ENCODE results near the gene TREX2.

Gene TREX2

GRCh38 chrX:153426204-153426603 lies 19.7 kb downstream of the TREX2 start:
- TF ChIP-seq, protein P1, sequence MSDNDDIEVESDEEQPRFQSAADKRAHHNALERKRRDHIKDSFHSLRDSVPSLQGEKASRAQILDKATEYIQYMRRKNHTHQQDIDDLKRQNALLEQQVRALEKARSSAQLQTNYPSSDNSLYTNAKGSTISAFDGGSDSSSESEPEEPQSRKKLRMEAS (IDR thresholded peaks at IDR 0.05; ENCODE audit: low read depth, low read length) = no peak
- TF ChIP-seq MYC (IDR thresholded peaks at IDR 0.05; ENCODE audit: low read depth, low read length) = no peak
- TF ChIP-seq POLR2A (IDR thresholded peaks at IDR 0.05; ENCODE audit: extremely low read depth, insufficient read length) = no peak
- TF ChIP-seq, protein P2, sequence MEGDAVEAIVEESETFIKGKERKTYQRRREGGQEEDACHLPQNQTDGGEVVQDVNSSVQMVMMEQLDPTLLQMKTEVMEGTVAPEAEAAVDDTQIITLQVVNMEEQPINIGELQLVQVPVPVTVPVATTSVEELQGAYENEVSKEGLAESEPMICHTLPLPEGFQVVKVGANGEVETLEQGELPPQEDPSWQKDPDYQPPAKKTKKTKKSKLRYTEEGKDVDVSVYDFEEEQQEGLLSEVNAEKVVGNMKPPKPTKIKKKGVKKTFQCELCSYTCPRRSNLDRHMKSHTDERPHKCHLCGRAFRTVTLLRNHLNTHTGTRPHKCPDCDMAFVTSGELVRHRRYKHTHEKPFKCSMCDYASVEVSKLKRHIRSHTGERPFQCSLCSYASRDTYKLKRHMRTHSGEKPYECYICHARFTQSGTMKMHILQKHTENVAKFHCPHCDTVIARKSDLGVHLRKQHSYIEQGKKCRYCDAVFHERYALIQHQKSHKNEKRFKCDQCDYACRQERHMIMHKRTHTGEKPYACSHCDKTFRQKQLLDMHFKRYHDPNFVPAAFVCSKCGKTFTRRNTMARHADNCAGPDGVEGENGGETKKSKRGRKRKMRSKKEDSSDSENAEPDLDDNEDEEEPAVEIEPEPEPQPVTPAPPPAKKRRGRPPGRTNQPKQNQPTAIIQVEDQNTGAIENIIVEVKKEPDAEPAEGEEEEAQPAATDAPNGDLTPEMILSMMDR (IDR thresholded peaks at IDR 0.05; ENCODE audit: low read depth, low read length) = no peak
- no peak overlapping the region for H3K4me3 ChIP-seq (ENCODE audit: low read depth, low read length)
- no peak for DNase-seq (ENCODE audit: low read depth)

- no peak overlapping the region for H3K4me3 ChIP-seq (ENCODE audit: low read depth, low read length)
- TF ChIP-seq, protein P2 (IDR thresholded peaks at IDR 0.05; ENCODE audit: low read depth, low read length) = no peak
- TF ChIP-seq, protein P1 (IDR thresholded peaks at IDR 0.05; ENCODE audit: low read depth, low read length) = no peak
- TF ChIP-seq POLR2A (IDR thresholded peaks at IDR 0.05; ENCODE audit: extremely low read depth, insufficient read length) (no peak), MYC (IDR thresholded peaks at IDR 0.05; ENCODE audit: low read depth, low read length) (no peak)
- DNase-seq (ENCODE audit: low read depth) = no peak
Observed at GRCh38 chrX:153423652-153424051, 22.2 kb downstream of the TREX2 start.

DNA sequence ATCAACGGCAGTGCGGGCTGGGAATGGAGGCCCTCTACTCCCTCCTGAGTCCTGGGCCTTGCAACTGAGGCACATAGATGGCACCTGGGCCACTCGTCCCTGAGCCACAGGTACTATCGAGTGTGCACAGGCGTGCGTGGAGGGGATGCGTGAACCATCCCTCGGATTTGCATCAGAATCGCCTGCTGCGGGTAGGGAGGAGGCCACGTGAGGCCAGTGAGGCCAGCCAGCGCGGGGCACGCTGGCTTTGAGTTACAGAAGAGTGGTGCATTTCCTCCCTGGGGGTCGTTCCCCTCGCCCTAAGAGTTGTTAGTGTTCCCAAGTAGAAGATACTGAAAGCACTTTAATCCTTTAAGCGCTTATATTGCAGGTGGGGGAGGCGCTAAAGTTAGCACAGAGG lies 24.0 kb downstream of the TREX2 start:
- TF ChIP-seq, protein P2 (IDR thresholded peaks at IDR 0.05; ENCODE audit: low read depth, low read length) = no peak
- TF ChIP-seq, protein P1 (IDR thresholded peaks at IDR 0.05; ENCODE audit: low read depth, low read length) = no peak
- TF ChIP-seq MYC (IDR thresholded peaks at IDR 0.05; ENCODE audit: low read depth, low read length) = no peak
- no peak for TF ChIP-seq POLR2A (IDR thresholded peaks at IDR 0.05; ENCODE audit: extremely low read depth, insufficient read length)
- H3K4me3 ChIP-seq (ENCODE audit: low read depth, low read length) = no peak overlapping the region
- no peak for DNase-seq (ENCODE audit: low read depth)

- H3K4me3 ChIP-seq (ENCODE audit: low read depth, low read length) = no peak overlapping the region
- DNase-seq (ENCODE audit: low read depth) = no peak
- TF ChIP-seq, protein P1 (IDR thresholded peaks at IDR 0.05; ENCODE audit: low read depth, low read length) = no peak
- TF ChIP-seq POLR2A (IDR thresholded peaks at IDR 0.05; ENCODE audit: extremely low read depth, insufficient read length) (no peak), MYC (IDR thresholded peaks at IDR 0.05; ENCODE audit: low read depth, low read length) (no peak)
- TF ChIP-seq, protein P2 (IDR thresholded peaks at IDR 0.05; ENCODE audit: low read depth, low read length) = no peak
Observed at GRCh38 chrX:153420851-153421599, 24.8 kb downstream of the TREX2 start.

DNA sequence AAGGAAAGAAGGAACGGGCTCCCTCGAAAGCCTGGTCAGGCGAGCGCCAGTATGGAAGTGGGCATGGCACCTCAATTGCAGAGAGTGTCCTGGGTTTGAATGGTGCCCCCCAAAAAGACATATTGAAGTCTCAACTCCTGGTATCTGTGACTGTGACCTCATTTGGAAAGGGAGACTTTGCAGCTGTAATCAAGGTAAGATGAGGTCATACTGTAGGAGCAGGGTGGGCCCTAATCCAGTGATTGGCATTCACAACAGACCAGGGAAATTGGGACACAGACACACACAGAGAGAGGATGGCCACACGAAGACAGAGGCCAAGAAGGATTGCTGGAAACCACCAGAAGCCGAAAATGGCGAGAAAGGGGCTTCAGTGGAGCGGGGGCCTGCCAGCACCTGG lies 28.2 kb downstream of the TREX2 start:
- TF ChIP-seq, protein P1 (IDR thresholded peaks at IDR 0.05; ENCODE audit: low read depth, low read length) = no peak
- TF ChIP-seq POLR2A (IDR thresholded peaks at IDR 0.05; ENCODE audit: extremely low read depth, insufficient read length) (no peak), MYC (IDR thresholded peaks at IDR 0.05; ENCODE audit: low read depth, low read length) (no peak)
- TF ChIP-seq, protein P2 (IDR thresholded peaks at IDR 0.05; ENCODE audit: low read depth, low read length) = no peak
- DNase-seq (ENCODE audit: low read depth) = no peak

More for the DNA sequence above, 28.2 kb downstream of the TREX2 start:
- H3K4me3 ChIP-seq (ENCODE audit: low read depth, low read length) = no peak overlapping the region
